A549 (cell line): Measurements from ENCODE around the gene FXR2. TPM values are rescaled to one million over a fixed set of nuclear protein-coding genes. Genes with fewer than 3 reads are reported as not detected.

Source experiments
- ATAC-seq, 2 experiments: fragments of 200-7000 bp in 1 of 2; fragments of >200 bp in 1 of 2; cut with Nextera tagmentation in 1 of 2; cut with Tn5 transposase in 1 of 2; 3 replicates each; pipeline versions ENCODE4 v1.8.0 to v1.9.1; 2018 to 2020; ENCODE audit warnings: mild to moderate bottlenecking in 1 of 2, moderate library complexity in 1 of 2
- CTCF ChIA-PET: fragments of 300-600 bp; sonication (Branson Sonifier 250); formaldehyde crosslinking; extraction: SDS; loops from one replicate; lab custom pipeline; 2021; ENCODE audit warnings: antibody characterized with exemption, inconsistent platforms; lab: Yijun Ruan, JAX
- POLR2A ChIA-PET: fragments of 350-600 bp; formaldehyde crosslinking; extraction: SDS; loops from one replicate; lab custom pipeline; 2021; ENCODE audit warnings: antibody characterized with exemption, inconsistent platforms; lab: Yijun Ruan, JAX
- DNase-seq, 2 experiments: peaks; one replicate each; pipeline versions ENCODE4 v3.0.0 to v3.0.0-alpha.2; 2011 to 2016; ENCODE audit warnings: low read depth in 1 of 2, low spot score in 1 of 2
- FAIRE-seq: peaks from 2 replicates; lab custom pipeline; 2011; peaks lifted over from hg19 to GRCh38; lab: Jason Lieb, UNC
- H3K27ac ChIP-seq, 2 experiments: fragments of >200 bp; sonication (Bioruptor Twin); formaldehyde crosslinking; 3 replicates each; pipeline ENCODE4 v1.5.1; 2016 to 2017
- H3K4me1 ChIP-seq: fragments of >200 bp; sonication (Bioruptor Twin); formaldehyde crosslinking; 3 replicates; pipeline ENCODE4 v1.6.1; 2016
- H3K4me2 ChIP-seq: fragments of >200 bp; sonication (Bioruptor Twin); formaldehyde crosslinking; 3 replicates; pipeline ENCODE4 v1.6.1; 2016
- H3K4me3 ChIP-seq: fragments of >200 bp; sonication (Bioruptor Twin); formaldehyde crosslinking; 3 replicates; pipeline ENCODE4 v1.5.1; 2016
- H3K9me3 ChIP-seq: fragments of >200 bp; sonication (Bioruptor Twin); formaldehyde crosslinking; 3 replicates; pipeline ENCODE4 v1.6.1; 2016
- CBX8 ChIP-seq: fragments of 200-600 bp; sonication (generic); IDR thresholded peaks from 2 replicates; pipeline ENCODE4 v1.6.1; 2016
- CEBPB ChIP-seq, 2 experiments: fragments of >200 bp in 1 of 2; sonication (Bioruptor Twin) in 1 of 2; formaldehyde crosslinking in 1 of 2; IDR thresholded peaks; 2 replicates each; pipeline ENCODE4 v1.6.1; 2012 to 2016
- CHD2 ChIP-seq: fragments of 150-350 bp; IDR thresholded peaks from 2 replicates; pipeline ENCODE4 v1.6.1; 2014; ENCODE audit warnings: low read length; ENCODE audit not compliant: partially characterized antibody
- EP300 ChIP-seq, 2 experiments: fragments of >200 bp; sonication (Bioruptor Twin); formaldehyde crosslinking; IDR thresholded peaks; 2 replicates in 1 of 2; 3 replicates in 1 of 2; pipeline ENCODE4 v1.6.1; 2016 to 2017
- FOXS1 ChIP-seq: fragments of 250-450 bp; sonication (Bioruptor Pico); IDR thresholded peaks from 2 replicates; pipeline ENCODE4 v1.5.0; 2020; ENCODE audit warnings: mild to moderate bottlenecking, moderate library complexity
- GATA3 ChIP-seq: IDR thresholded peaks from 2 replicates; pipeline ENCODE4 v1.6.1; 2012; ENCODE audit warnings: borderline replicate concordance
- HDAC2 ChIP-seq: fragments of 200-600 bp; sonication (generic); IDR thresholded peaks from 2 replicates; pipeline ENCODE4 v1.6.1; 2016
- HEYL ChIP-seq: fragments of 250-450 bp; sonication (Bioruptor Pico); IDR thresholded peaks from 2 replicates; pipeline ENCODE4 v1.8.0; 2021; ENCODE audit warnings: mild to moderate bottlenecking, moderate library complexity
- JUN ChIP-seq, 2 experiments: fragments of >200 bp; sonication (Bioruptor Twin); formaldehyde crosslinking; IDR thresholded peaks; 2 replicates in 1 of 2; 3 replicates in 1 of 2; pipeline ENCODE4 v1.6.1; 2016 to 2017
- KDM1A ChIP-seq: fragments of 200-600 bp; sonication (generic); IDR thresholded peaks from 2 replicates; pipeline ENCODE4 v1.6.1; 2016; ENCODE audit warnings: low read depth, mild to moderate bottlenecking
- KDM5A ChIP-seq: fragments of 200-600 bp; sonication (generic); IDR thresholded peaks from 2 replicates; pipeline ENCODE4 v1.6.1; 2016; ENCODE audit warnings: antibody characterized with exemption, mild to moderate bottlenecking
- MAFK ChIP-seq: fragments of 450-650 bp; IDR thresholded peaks from 2 replicates; pipeline ENCODE4 v1.6.1; 2014; ENCODE audit not compliant: partially characterized antibody
- MYC ChIP-seq: IDR thresholded peaks from 2 replicates; pipeline ENCODE4 v1.6.1; 2012; ENCODE audit warnings: mild to moderate bottlenecking, inconsistent platforms, low read length, improper control_type of control experiment, borderline replicate concordance
- NFE2L2 ChIP-seq: fragments of 150-350 bp; conservative IDR thresholded peaks from 2 replicates; pipeline ENCODE4 v1.6.1; 2014; ENCODE audit warnings: low read length
- POLR2AphosphoS2 ChIP-seq: conservative IDR thresholded peaks from 2 replicates; pipeline ENCODE4 v1.6.1; 2012; ENCODE audit warnings: low read length, improper control_type of control experiment, inconsistent platforms
- RFX5 ChIP-seq: fragments of 450-650 bp; IDR thresholded peaks from 2 replicates; pipeline ENCODE4 v1.7.1; 2014; ENCODE audit warnings: antibody characterized with exemption, mild to moderate bottlenecking, moderate library complexity
- SMC3 ChIP-seq: fragments of >200 bp; sonication (Bioruptor Twin); formaldehyde crosslinking; IDR thresholded peaks from 3 replicates; pipeline ENCODE4 v1.6.1; 2018; ENCODE audit warnings: inconsistent platforms
- SREBF2 ChIP-seq: fragments of 450-650 bp; IDR thresholded peaks from 2 replicates; pipeline ENCODE4 v1.6.1; 2014; ENCODE audit warnings: mild to moderate bottlenecking, moderate library complexity
- TP53 ChIP-seq: fragments of 250-450 bp; sonication (Bioruptor Pico); IDR thresholded peaks from 2 replicates; pipeline ENCODE4 v1.5.0; 2021; ENCODE audit warnings: mild to moderate bottlenecking, moderate library complexity
- ZFP36 ChIP-seq: fragments of 450-650 bp; IDR thresholded peaks from 2 replicates; pipeline ENCODE4 v1.6.1; 2014; ENCODE audit warnings: borderline replicate concordance; ENCODE audit not compliant: partially characterized antibody
- ZNF302 ChIP-seq: fragments of 250-450 bp; sonication (Bioruptor Pico); IDR thresholded peaks from 2 replicates; pipeline ENCODE4 v1.9.0; 2021; ENCODE audit warnings: inconsistent platforms, mild to moderate bottlenecking, moderate library complexity
- ZSCAN20 ChIP-seq: fragments of 250-450 bp; sonication (Bioruptor Pico); IDR thresholded peaks from 2 replicates; pipeline ENCODE4 v1.8.0; 2022; ENCODE audit warnings: mild to moderate bottlenecking, moderate library complexity
- WGBS: methylation state at CpG from one replicate; pipeline ENCODE4 v1.1.6; 2017; ENCODE audit errors: missing lambda C conversion rate; 5-methylcytosine and 5-hydroxymethylcytosine counted together
- polyA plus RNA-seq, 4 experiments: library from polyadenylated mRNA; depleted of rRNA in 3 of 4; stranded (reverse); fragments of >200 nt; fragmentation: RNase III in 1 of 4; extraction: RNeasy Plus Mini Kit Qiagen cat#74134 plus additional on column Dnase treatment in 1 of 4; gene quantifications; 2 replicates in 3 of 4; 3 replicates in 1 of 4; pipeline ENCODE4 v1.2.3, GENCODE V29; 2011 to 2017
- TF ChIP-seq, protein P1 (sequence below): fragments of >200 bp; sonication (Bioruptor Twin); formaldehyde crosslinking; IDR thresholded peaks from 3 replicates; pipeline ENCODE4 v1.5.1; 2016
- TF ChIP-seq, protein P2 (sequence below): fragments of 200-600 bp; sonication (generic); IDR thresholded peaks from 2 replicates; pipeline ENCODE4 v1.6.1; 2016; ENCODE audit warnings: antibody characterized with exemption, mild to moderate bottlenecking, moderate library complexity
- TF ChIP-seq, protein P3 (sequence below): fragments of >200 bp; sonication (Bioruptor Twin); formaldehyde crosslinking; IDR thresholded peaks from 3 replicates; pipeline ENCODE4 v1.6.1; 2016
- TF ChIP-seq, protein P4 (sequence below): IDR thresholded peaks from 2 replicates; pipeline ENCODE4 v1.6.1; 2012; ENCODE audit warnings: low read depth, borderline replicate concordance

The FXR2 gene
- polyA plus RNA-seq, 2 of the 4 experiments (the other 2 are of a cell fraction) = 40.7 to 45.2 TPM

DNA sequence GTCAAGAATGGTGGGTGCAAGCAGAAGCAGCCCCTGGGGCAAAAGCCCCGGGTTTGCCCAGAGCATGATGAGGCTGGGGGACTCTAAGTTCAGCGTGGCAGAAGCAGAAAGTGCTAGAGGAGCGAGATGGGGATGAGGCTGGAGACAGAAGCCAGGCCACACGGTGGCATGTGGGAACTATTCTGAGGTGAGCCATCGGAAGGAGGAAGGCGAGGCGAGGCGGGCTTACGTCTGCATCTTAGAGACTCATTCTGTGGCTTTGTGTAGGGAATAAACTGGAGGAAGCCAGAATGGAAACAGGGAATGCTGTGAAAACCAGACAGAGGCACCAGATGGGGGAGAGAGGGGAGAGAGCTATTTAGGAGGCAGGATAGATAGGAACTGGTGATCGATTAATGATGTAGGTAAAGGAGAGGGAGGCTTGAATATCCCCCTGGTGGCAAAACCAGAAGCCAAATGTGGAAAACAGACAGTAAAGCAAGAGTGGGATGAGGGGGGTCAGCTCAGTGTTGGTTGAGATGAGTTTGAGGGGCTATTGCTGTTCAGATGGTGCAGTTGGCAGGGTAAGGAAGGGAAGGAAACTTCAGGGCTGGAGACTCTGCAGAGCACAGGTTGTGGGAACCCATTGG is 59.3 kb downstream of the FXR2 start:
- Histone ChIP-seq H3K4me2 (no peak overlapping the region), H3K27ac (no peak overlapping the region), H3K9me3 (no peaks in the 10 kb centered on the region), H3K4me1 (peaks cover 33% of the 10 kb centered on the region), H3K4me3 (no peak overlapping the region)
- CTCF ChIA-PET = interaction anchor here (1.4 to 11.3 kb wide), 3 partner anchors 30 to 40 kb away, joined by 3 to 232 read pairs (median 4); no protein-coding TSS in a partner anchor
- FAIRE-seq (no peak), ATAC-seq (no peak), DNase-seq (no peak)
- POLR2A ChIA-PET = no interaction called here
- TF ChIP-seq CHD2 (no peak), MAFK (peak; percentile 16), EP300 (IDR thresholded peaks at IDR 0.05) (no peak)
- 73% methylated on average over 10 of the region's 10 CpGs for WGBS

DNA sequence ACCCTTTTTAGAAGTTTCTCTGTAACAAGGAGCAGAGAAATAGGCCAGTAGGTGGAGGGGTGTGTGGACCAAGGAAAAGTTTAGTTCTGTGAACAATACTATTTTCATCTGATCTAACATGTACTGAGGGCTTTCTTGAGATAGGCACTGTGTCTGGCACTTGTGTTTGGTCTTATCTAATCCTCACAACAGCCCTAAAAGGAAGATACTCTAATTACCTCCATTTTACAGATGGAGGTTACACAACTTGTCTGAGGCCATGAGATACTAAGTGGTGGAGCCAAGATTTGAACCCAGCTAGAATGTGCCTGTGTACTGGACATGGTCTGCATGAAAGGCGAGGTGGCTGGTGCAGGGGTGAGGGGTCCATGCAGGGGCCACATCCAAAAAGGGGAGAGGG is 61.3 kb downstream of the FXR2 start:
- no peaks in the 10 kb centered on the region for H3K9me3 ChIP-seq
- no peak overlapping the region for H3K4me2 ChIP-seq
- no peak overlapping the region for H3K4me3 ChIP-seq
- DNase-seq = no peak
- H3K27ac ChIP-seq = no peak overlapping the region
- no peak for FAIRE-seq
- peaks cover 20% of the 10 kb centered on the region for H3K4me1 ChIP-seq
- POLR2A ChIA-PET = no interaction called here
- TF ChIP-seq MYC (no peak), HEYL (CRISPR knock-in tag) (no peak), SMC3 (no peak), GATA3 (no peak), NFE2L2 (no peak), ZSCAN20 (CRISPR knock-in tag) (no peak), FOXS1 (CRISPR knock-in tag) (no peak), KDM5A (no peak)
- TF ChIP-seq, protein P1, sequence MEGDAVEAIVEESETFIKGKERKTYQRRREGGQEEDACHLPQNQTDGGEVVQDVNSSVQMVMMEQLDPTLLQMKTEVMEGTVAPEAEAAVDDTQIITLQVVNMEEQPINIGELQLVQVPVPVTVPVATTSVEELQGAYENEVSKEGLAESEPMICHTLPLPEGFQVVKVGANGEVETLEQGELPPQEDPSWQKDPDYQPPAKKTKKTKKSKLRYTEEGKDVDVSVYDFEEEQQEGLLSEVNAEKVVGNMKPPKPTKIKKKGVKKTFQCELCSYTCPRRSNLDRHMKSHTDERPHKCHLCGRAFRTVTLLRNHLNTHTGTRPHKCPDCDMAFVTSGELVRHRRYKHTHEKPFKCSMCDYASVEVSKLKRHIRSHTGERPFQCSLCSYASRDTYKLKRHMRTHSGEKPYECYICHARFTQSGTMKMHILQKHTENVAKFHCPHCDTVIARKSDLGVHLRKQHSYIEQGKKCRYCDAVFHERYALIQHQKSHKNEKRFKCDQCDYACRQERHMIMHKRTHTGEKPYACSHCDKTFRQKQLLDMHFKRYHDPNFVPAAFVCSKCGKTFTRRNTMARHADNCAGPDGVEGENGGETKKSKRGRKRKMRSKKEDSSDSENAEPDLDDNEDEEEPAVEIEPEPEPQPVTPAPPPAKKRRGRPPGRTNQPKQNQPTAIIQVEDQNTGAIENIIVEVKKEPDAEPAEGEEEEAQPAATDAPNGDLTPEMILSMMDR = no peak
- TF ChIP-seq, protein P2, sequence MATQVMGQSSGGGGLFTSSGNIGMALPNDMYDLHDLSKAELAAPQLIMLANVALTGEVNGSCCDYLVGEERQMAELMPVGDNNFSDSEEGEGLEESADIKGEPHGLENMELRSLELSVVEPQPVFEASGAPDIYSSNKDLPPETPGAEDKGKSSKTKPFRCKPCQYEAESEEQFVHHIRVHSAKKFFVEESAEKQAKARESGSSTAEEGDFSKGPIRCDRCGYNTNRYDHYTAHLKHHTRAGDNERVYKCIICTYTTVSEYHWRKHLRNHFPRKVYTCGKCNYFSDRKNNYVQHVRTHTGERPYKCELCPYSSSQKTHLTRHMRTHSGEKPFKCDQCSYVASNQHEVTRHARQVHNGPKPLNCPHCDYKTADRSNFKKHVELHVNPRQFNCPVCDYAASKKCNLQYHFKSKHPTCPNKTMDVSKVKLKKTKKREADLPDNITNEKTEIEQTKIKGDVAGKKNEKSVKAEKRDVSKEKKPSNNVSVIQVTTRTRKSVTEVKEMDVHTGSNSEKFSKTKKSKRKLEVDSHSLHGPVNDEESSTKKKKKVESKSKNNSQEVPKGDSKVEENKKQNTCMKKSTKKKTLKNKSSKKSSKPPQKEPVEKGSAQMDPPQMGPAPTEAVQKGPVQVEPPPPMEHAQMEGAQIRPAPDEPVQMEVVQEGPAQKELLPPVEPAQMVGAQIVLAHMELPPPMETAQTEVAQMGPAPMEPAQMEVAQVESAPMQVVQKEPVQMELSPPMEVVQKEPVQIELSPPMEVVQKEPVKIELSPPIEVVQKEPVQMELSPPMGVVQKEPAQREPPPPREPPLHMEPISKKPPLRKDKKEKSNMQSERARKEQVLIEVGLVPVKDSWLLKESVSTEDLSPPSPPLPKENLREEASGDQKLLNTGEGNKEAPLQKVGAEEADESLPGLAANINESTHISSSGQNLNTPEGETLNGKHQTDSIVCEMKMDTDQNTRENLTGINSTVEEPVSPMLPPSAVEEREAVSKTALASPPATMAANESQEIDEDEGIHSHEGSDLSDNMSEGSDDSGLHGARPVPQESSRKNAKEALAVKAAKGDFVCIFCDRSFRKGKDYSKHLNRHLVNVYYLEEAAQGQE = no peak
- TF ChIP-seq, protein P3, sequence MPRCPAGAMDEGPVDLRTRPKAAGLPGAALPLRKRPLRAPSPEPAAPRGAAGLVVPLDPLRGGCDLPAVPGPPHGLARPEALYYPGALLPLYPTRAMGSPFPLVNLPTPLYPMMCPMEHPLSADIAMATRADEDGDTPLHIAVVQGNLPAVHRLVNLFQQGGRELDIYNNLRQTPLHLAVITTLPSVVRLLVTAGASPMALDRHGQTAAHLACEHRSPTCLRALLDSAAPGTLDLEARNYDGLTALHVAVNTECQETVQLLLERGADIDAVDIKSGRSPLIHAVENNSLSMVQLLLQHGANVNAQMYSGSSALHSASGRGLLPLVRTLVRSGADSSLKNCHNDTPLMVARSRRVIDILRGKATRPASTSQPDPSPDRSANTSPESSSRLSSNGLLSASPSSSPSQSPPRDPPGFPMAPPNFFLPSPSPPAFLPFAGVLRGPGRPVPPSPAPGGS = no peak
- no peak for ATAC-seq
- 88% methylated on average over 1 of the region's 1 CpG for WGBS
- CTCF ChIA-PET = interaction anchor here (0.6 to 16.8 kb wide), 4 partner anchors 6 to 128 kb away, joined by 3 to 232 read pairs (median 98); partner anchors contain the start of genes SENP3, SPEM2 and TNFSF13

DNA sequence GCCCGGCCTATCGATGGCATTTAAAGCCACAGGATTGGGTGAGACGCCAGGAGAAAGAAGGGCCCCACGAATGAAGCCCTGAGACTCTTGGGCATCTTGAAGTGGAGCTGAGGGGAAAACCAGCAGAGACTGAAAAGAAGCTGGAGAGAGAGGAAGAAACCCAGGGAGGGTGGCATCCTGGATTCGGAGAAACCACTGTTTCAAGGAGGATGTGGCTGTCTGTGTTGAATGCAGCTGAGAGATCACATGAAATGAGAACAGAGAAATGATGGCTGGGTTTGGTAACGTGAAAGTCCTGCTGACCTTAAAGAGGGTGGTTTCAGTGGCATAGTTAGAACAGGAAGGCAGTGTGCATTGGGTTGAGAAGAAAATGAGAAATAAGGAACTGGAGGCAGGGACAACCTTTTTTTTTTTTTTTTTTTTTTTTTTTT is 62.1 kb downstream of the FXR2 start:
- no peak for ATAC-seq
- H3K4me2 ChIP-seq = no peak overlapping the region
- peak; percentile 7 for FAIRE-seq
- no peaks in the 10 kb centered on the region for H3K9me3 ChIP-seq
- WGBS = 89% methylated on average over 6 of the region's 6 CpGs
- H3K27ac ChIP-seq = no peak overlapping the region
- H3K4me1 ChIP-seq = peaks cover 18% of the 10 kb centered on the region
- no peak overlapping the region for H3K4me3 ChIP-seq
- DNase-seq = no peak
- CTCF ChIA-PET = interaction anchor here (0.6 to 16.8 kb wide), 5 partner anchors 7 to 127 kb away, joined by 4 to 232 read pairs (median 5); partner anchors contain the start of genes SENP3, SPEM2 and TNFSF13
- no peak for TF ChIP-seq RFX5
- TF ChIP-seq, protein P4, sequence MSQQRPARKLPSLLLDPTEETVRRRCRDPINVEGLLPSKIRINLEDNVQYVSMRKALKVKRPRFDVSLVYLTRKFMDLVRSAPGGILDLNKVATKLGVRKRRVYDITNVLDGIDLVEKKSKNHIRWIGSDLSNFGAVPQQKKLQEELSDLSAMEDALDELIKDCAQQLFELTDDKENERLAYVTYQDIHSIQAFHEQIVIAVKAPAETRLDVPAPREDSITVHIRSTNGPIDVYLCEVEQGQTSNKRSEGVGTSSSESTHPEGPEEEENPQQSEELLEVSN = no peak
- no peak for TF ChIP-seq HDAC2
- TF ChIP-seq CBX8 = no peak
- TF ChIP-seq CEBPB (IDR thresholded peaks at IDR 0.05) = no peak
- TF ChIP-seq POLR2AphosphoS2 = no peak
- TF ChIP-seq JUN (IDR thresholded peaks at IDR 0.05) = no peak
- no peak for TF ChIP-seq SMC3
- no peak for TF ChIP-seq SREBF2
- no peak for TF ChIP-seq TP53 (CRISPR knock-in tag)
- no peak for TF ChIP-seq HEYL (CRISPR knock-in tag)
- no peak for TF ChIP-seq ZNF302 (CRISPR knock-in tag)
- TF ChIP-seq KDM5A = no peak
- no peak for TF ChIP-seq MYC
- TF ChIP-seq ZFP36 = no peak
- TF ChIP-seq KDM1A = no peak
- POLR2A ChIA-PET = no interaction called here
